PC-9 (cell line): ENCODE results near the gene PLEKHF1. TPM values are rescaled to one million over a fixed set of nuclear protein-coding genes. Genes with fewer than 3 reads are reported as not detected.

Source experiments
- BruUV-seq: library from RNA; stranded (reverse); fragments of 400-500 nt; replicated peaks from 2 replicates; lab custom pipeline; 2021; lab: Mats Ljungman, UMichigan
- CTCF ChIA-PET: fragments of 300-600 bp; sonication (Branson Sonifier 250); formaldehyde crosslinking; loops from one replicate; lab custom pipeline; 2022; ENCODE audit warnings: antibody characterized with exemption; lab: Charles Lee
- POLR2A ChIA-PET: fragments of 300-600 bp; sonication (Branson Sonifier 250); formaldehyde crosslinking; loops from one replicate; lab custom pipeline; 2022; ENCODE audit warnings: antibody characterized with exemption; ENCODE audit not compliant: unreplicated experiment; lab: Charles Lee
- DNase-seq, 2 experiments: peaks; one replicate each; pipeline versions ENCODE4 v3.0.0 to v3.0.0-alpha.2; 2015 to 2022; ENCODE audit warnings: mixed read lengths in 1 of 2
- H2AFZ ChIP-seq: fragments of 200-600 bp; sonication (generic); 2 replicates; pipeline ENCODE4 v1.8.1; 2017; ENCODE audit warnings: antibody characterized with exemption
- H3F3A ChIP-seq: fragments of 200-600 bp; sonication (generic); 2 replicates; pipeline ENCODE4 v1.8.1; 2017; ENCODE audit warnings: antibody characterized with exemption, mild to moderate bottlenecking, low read depth; ENCODE audit not compliant: insufficient read depth
- H3K27ac ChIP-seq: fragments of 200-600 bp; sonication (generic); 2 replicates; pipeline ENCODE4 v1.6.1; 2016; ENCODE audit warnings: mixed run types
- H3K27me3 ChIP-seq: fragments of 200-600 bp; sonication (generic); 2 replicates; pipeline ENCODE4 v1.6.1; 2016; ENCODE audit warnings: low read depth, mixed run types; ENCODE audit not compliant: insufficient read depth
- H3K36me3 ChIP-seq: fragments of 200-600 bp; sonication (generic); 2 replicates; pipeline ENCODE4 v1.6.1; 2016; ENCODE audit warnings: low read depth, mixed run types
- H3K4me1 ChIP-seq: fragments of 200-600 bp; sonication (generic); replicated peaks from 2 replicates; pipeline ENCODE4 v1.6.1; 2016; ENCODE audit warnings: mixed run types; ENCODE audit not compliant: insufficient read depth
- H3K4me2 ChIP-seq: fragments of 200-600 bp; sonication (generic); 2 replicates; pipeline ENCODE4 v1.6.1; 2017; ENCODE audit warnings: mixed run types
- H3K4me3 ChIP-seq: fragments of 200-600 bp; sonication (generic); 2 replicates; pipeline ENCODE4 v1.6.1; 2016; ENCODE audit warnings: mixed run types
- H3K79me2 ChIP-seq: fragments of 200-600 bp; sonication (generic); 2 replicates; pipeline ENCODE4 v1.6.1; 2017; ENCODE audit warnings: low read depth, mixed run types
- H3K9me2 ChIP-seq: fragments of 200-600 bp; sonication (generic); 2 replicates; pipeline ENCODE4 v1.8.1; 2017; ENCODE audit warnings: mild to moderate bottlenecking; ENCODE audit not compliant: insufficient read depth
- H3K9me3 ChIP-seq: fragments of 200-600 bp; sonication (generic); 2 replicates; pipeline ENCODE4 v1.8.1; 2016; ENCODE audit warnings: low read depth; ENCODE audit not compliant: insufficient read depth
- H4K20me1 ChIP-seq: fragments of 200-600 bp; sonication (generic); 2 replicates; pipeline ENCODE4 v1.8.1; 2017; ENCODE audit not compliant: insufficient read depth
- CTCF ChIP-seq: fragments of 200-600 bp; sonication (generic); conservative IDR thresholded peaks from 2 replicates; pipeline ENCODE4 v1.6.1; 2017; ENCODE audit warnings: mixed run types, antibody characterized with exemption, mild to moderate bottlenecking, moderate library complexity
- EZH2 ChIP-seq: fragments of 200-600 bp; sonication (generic); IDR thresholded peaks from 2 replicates; pipeline ENCODE4 v1.8.0; 2017; ENCODE audit warnings: antibody characterized with exemption, low read depth
- intact Hi-C: fragments of 100-400 bp; cut with micrococcal nuclease; formaldehyde crosslinking; loops from one replicate; pipeline ENCODE4 v1.10.0; 2022; ENCODE audit not compliant: unreplicated experiment
- total RNA-seq: library from RNA; stranded (reverse); gene quantifications from 2 replicates; pipeline ENCODE4 v1.2.3, GENCODE V29; 2021

The PLEKHF1 gene
- total RNA-seq, 1 experiment from 2014 or later: 16.0 TPM

DNA sequence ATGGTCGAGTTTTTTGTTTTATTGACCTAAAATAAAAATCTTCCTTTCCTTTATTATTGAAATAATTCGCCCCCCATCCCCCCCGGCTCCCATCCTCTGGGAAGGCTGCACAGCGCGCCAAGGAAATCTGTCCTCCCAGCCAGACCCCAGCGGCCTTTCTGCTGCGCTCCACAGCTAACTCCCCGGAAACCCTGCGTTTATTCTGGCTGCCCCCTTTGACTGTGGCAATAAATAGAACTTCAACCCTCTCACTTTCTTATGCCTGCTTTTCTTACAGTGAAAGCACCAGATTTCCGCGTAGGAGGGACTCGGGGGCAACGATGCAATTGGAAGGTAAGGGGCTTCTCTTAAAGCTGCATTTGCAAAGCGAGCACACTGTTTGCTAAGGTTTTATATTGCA is 59.5 kb downstream of the PLEKHF1 start:
- Histone ChIP-seq H3K4me3 (no peak overlapping the region), H4K20me1 (no peaks in the 10 kb centered on the region), H3K27ac (no peak overlapping the region), H3K27me3 (peaks cover 32% of the 10 kb centered on the region), H3K4me1 (no peaks in the 10 kb centered on the region), H2AFZ (no peak overlapping the region), H3K9me2 (no peaks in the 10 kb centered on the region), H3K36me3 (no peaks in the 10 kb centered on the region), H3F3A (no peaks in the 10 kb centered on the region), H3K79me2 (no peaks in the 10 kb centered on the region), H3K4me2 (no peak overlapping the region), H3K9me3 (no peaks in the 10 kb centered on the region)
- no TSS peak for BruUV-seq
- POLR2A ChIA-PET: no interaction called here
- no peak for DNase-seq
- CTCF ChIA-PET: no interaction called here
- no peak for TF ChIP-seq CTCF
- no peak for TF ChIP-seq EZH2
- intact Hi-C loops: no loop called here

Other genes with a start within 250 kb of the PLEKHF1 start
- not detected in 2 replicates for gene VSTM2B, start 139.5 kb upstream of the PLEKHF1 start, total RNA-seq
- gene POP4, start 59.2 kb upstream of the PLEKHF1 start, total RNA-seq: 52.8 and 66.6 TPM in 2 replicates
- 14.8 and 15.4 TPM in 2 replicates for gene C19orf12, start 49.8 kb downstream of the PLEKHF1 start, total RNA-seq
- gene CCNE1, start 146.5 kb downstream of the PLEKHF1 start, total RNA-seq: 8.9 and 10.6 TPM in 2 replicates